Activated naive CD4-positive, alpha-beta T cell treated with anti-CD3 and anti-CD28 coated beads, Interleukin-2, amount 10 ng/mL, durations not matched to agents 7 days and 5 days (primary cell): Measurements from ENCODE around the gene SMCHD1.
"Not testable (repeated sequence)": the region's sequence is repeated elsewhere in the genome, so short reads cannot be mapped to it uniquely, and the experiment has no call there.

Experiments used
- CTCF ChIA-PET: fragments of 350-600 bp; sonication (Branson Sonifier 250); formaldehyde crosslinking; loops from one replicate; lab custom pipeline; 2021; ENCODE audit warnings: antibody characterized with exemption; lab: Charles Lee
- DNase-seq: peaks from one replicate; pipeline ENCODE4 v3.0.0-alpha.2; 2020
- H3K27ac Mint-ChIP-seq: one replicate; pipeline ENCODE4 v1.8.0; 2021; ENCODE audit warnings: mild to moderate bottlenecking, moderate library complexity, mixed read lengths
- H3K27me3 Mint-ChIP-seq: one replicate; pipeline ENCODE4 v1.8.0; 2021; ENCODE audit warnings: mild to moderate bottlenecking, mixed read lengths
- H3K36me3 Mint-ChIP-seq: one replicate; pipeline ENCODE4 v1.8.0; 2021; ENCODE audit warnings: mixed read lengths
- H3K4me1 Mint-ChIP-seq: one replicate; pipeline ENCODE4 v1.8.0; 2021; ENCODE audit warnings: mixed read lengths
- H3K4me3 Mint-ChIP-seq: one replicate; pipeline ENCODE4 v1.8.0; 2021; ENCODE audit warnings: mild to moderate bottlenecking, moderate library complexity, mixed read lengths
- H3K9me3 Mint-ChIP-seq: one replicate; pipeline ENCODE4 v1.8.0; 2021; ENCODE audit warnings: mixed read lengths

The SMCHD1 gene

DNA sequence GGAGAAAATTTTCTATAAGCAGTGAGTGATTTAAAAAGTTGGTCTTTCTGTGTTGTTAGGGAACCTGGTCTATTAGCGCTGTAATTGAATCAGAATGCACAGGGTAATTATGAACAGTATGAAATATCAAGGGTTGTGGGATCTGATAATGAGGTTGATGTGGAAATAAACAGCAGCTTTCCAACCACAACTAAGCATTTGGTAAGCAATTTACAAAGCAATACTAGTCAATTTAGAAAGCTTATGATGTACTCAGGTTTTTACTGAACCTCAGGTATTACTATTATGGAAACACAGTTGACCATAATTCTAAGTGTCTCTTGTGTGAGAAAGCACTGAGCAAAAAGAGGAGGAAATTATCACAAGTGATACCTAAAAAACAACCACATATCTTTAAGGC lies 11.0 kb upstream of the SMCHD1 start:
- no peaks in the 10 kb centered on the region for H3K27me3 Mint-ChIP-seq
- H3K9me3 Mint-ChIP-seq: no peaks in the 10 kb centered on the region
- H3K36me3 Mint-ChIP-seq: no peaks in the 10 kb centered on the region
- H3K4me3 Mint-ChIP-seq: no peak overlapping the region
- H3K4me1 Mint-ChIP-seq: peaks cover 16% of the 10 kb centered on the region
- no peak overlapping the region for H3K27ac Mint-ChIP-seq
- no peak for DNase-seq
- CTCF ChIA-PET: interaction anchor here (0.9 kb wide), 1 partner anchor 9 kb away, joined by 3 read pairs; no protein-coding TSS in a partner anchor

DNA sequence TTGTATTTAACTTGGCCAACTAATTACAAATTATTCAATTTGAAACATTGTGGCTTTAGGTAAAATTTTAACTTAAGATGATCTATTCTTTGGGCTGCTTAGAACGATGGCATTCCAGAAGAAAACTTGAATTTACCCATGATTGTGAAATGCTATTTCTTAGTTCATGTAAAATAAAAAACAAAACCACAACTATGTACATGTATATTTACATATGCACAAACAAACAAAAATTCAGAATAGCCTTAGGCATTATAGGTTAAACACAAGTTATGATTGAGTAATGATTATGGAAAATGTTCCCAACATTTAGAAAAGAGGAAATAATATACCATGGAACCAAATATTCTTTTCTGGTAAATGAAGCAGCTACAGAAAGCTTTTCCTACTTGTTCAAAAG lies 3.5 kb upstream of the SMCHD1 start:
- CTCF ChIA-PET: interaction anchor here (0.6 kb wide), 1 partner anchor 46 kb away, joined by 3 read pairs; no protein-coding TSS in a partner anchor
- no peaks in the 10 kb centered on the region for H3K9me3 Mint-ChIP-seq
- H3K27ac Mint-ChIP-seq: no peak overlapping the region
- H3K4me3 Mint-ChIP-seq: no peak overlapping the region
- peaks cover 35% of the 10 kb centered on the region for H3K4me1 Mint-ChIP-seq
- peaks cover 6% of the 10 kb centered on the region for H3K36me3 Mint-ChIP-seq
- no peaks in the 10 kb centered on the region for H3K27me3 Mint-ChIP-seq
- DNase-seq: no peak

DNA sequence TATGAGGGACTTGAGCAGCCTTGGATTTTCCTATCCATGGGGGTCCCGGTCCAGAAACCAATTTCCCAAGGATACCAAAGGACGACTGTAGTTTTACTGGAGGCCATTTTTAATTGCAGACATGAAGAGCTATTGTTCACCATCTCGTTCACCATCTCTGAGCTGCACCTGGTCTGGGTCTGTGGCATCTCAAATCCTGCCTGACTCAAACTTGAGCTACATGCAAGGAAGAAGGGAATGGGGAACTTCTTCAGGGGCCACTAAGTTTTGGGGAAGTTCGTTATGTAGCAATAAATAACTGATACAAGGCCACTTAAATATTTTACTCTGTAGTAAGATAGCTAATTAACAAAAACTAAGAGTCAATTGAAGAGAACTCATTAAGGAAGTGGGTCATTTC lies 2.1 kb upstream of the SMCHD1 start:
- CTCF ChIA-PET: interaction anchor here (0.8 kb wide), 1 partner anchor 8 kb away, joined by 3 read pairs; no protein-coding TSS in a partner anchor
- Mint-ChIP-seq H3K27ac (no peak overlapping the region), H3K36me3 (peaks cover 18% of the 10 kb centered on the region), H3K27me3 (no peaks in the 10 kb centered on the region), H3K9me3 (no peaks in the 10 kb centered on the region), H3K4me3 (no peak overlapping the region), H3K4me1 (peaks cover 42% of the 10 kb centered on the region)
- no peak for DNase-seq

DNA sequence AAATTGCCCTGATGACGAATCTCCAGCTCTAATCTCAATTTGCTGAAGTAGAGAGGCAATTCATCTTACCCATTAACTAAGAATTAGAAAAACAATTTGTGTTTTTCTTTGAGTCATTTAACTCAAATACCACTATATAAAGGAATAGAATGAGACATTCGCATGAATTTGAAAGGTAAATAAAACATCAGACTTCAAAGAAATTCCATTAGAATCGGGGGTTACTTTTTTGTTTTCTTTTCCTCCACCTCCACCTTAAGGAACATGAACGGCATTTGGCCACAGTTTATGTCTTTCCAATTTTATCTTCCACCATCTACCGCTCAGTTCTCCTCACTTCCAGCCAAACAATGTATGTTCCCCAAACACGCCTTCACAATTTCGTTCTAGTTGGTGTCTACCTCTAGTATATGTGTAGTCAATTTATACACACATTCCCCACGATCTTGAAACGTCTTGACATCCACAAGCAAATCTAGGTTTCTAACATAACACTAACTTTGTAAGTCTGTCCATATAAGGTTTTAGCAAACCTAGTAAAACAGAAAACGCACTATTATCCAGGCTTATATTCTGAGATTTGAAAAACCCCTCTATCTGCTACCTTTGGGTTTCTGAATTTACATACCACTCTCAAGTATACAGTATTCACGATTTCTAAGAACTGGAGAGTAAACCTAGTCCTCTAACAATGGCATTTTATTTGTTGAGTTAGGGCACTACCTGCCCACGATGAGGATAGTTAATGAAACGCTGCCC lies 1.2 kb upstream of the SMCHD1 start:
- H3K4me3 Mint-ChIP-seq: peak overlapping the region; percentile 91
- peaks cover 20% of the 10 kb centered on the region for H3K36me3 Mint-ChIP-seq
- no peak for DNase-seq
- CTCF ChIA-PET: interaction anchor here (0.8 kb wide), 1 partner anchor 9 kb away, joined by 3 read pairs; no protein-coding TSS in a partner anchor
- no peaks in the 10 kb centered on the region for H3K9me3 Mint-ChIP-seq
- H3K27me3 Mint-ChIP-seq: no peaks in the 10 kb centered on the region
- H3K27ac Mint-ChIP-seq: peak overlapping the region; percentile 98
- H3K4me1 Mint-ChIP-seq: peaks cover 46% of the 10 kb centered on the region

DNA sequence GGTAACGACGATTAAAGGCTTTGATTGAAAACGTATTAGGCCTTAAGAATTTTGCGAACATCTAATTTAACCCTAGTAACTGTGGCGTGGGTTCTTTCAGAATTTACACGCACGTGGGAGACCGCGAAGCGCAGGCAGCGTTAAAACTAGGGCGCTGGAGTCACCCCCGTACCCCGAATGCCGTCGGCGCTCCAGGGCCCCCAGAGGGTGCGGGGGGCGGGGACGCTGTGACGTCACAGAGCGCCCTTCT lies 673 bp upstream of the SMCHD1 start:
- DNase-seq: peak; percentile 82
- H3K27me3 Mint-ChIP-seq: no peaks in the 10 kb centered on the region
- H3K4me1 Mint-ChIP-seq: peaks cover 51% of the 10 kb centered on the region
- H3K27ac Mint-ChIP-seq: peak overlapping the region; percentile 98
- CTCF ChIA-PET: no interaction called here
- H3K4me3 Mint-ChIP-seq: peak overlapping the region; percentile 91
- no peaks in the 10 kb centered on the region for H3K9me3 Mint-ChIP-seq
- peaks cover 22% of the 10 kb centered on the region for H3K36me3 Mint-ChIP-seq

DNA sequence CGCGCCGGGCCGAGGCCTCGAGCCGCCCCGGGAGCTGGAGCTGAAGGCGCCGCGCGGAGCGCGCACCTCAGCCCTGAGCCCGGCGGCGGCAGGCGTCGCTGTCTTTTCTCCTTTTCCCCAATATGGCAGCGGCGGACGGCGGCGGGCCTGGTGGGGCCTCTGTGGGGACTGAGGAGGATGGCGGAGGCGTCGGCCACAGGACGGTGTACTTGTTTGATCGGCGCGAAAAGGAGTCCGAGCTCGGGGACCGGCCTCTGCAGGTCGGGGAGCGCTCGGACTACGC lies 369 bp downstream of the SMCHD1 start:
- Mint-ChIP-seq H3K4me1 (peaks cover 54% of the 10 kb centered on the region), H3K4me3 (peak overlapping the region; percentile 91), H3K9me3 (peaks cover 1% of the 10 kb centered on the region), H3K27me3 (no peaks in the 10 kb centered on the region), H3K27ac (peak overlapping the region; percentile 98), H3K36me3 (peaks cover 25% of the 10 kb centered on the region)
- CTCF ChIA-PET: interaction anchor here (1.0 to 2.0 kb wide), 3 partner anchors 19 to 73 kb away, joined by 3 to 9 read pairs (median 4); no protein-coding TSS in a partner anchor
- no peak for DNase-seq

DNA sequence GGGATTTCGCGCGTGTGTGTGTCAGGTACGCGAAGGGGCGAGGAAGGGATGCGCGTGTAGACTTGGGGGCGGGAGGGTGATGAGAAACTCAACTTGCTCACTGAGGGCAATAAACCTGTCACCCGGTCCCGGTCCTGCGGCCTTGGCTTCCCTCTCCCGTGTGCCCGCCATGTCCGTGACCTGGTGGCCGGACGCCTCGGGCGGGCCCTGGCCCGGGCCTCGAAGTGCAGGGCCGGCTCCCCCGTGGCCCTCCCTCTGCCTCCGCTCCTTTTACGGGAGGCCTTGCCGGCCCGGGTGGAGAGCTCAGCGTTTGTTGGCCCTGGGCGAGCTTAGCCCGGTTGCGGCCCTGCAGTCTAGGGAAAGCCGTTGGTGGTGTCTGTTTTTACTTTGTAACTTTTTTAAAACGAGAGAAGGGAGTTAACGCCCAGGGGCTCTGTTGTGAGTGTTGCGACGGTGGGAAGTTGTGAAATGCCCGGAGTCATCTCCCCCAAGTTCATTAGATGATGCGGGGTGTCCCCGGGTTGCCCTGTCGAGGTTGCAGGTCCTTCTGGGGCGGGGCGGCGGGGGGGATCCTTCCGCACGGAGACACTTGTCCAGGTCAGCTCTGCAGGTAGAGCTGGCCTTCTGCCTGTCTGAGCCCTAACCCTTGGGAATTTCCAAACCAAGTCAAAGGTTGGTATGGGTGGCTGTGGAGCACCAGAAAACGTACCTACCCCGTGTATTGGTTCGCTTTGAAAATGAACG lies 883 bp downstream of the SMCHD1 start:
- CTCF ChIA-PET: interaction anchor here (1.0 to 2.0 kb wide), 6 partner anchors 15 to 73 kb away, joined by 3 to 9 read pairs (median 4); no protein-coding TSS in a partner anchor
- peaks cover 28% of the 10 kb centered on the region for H3K36me3 Mint-ChIP-seq

DNA sequence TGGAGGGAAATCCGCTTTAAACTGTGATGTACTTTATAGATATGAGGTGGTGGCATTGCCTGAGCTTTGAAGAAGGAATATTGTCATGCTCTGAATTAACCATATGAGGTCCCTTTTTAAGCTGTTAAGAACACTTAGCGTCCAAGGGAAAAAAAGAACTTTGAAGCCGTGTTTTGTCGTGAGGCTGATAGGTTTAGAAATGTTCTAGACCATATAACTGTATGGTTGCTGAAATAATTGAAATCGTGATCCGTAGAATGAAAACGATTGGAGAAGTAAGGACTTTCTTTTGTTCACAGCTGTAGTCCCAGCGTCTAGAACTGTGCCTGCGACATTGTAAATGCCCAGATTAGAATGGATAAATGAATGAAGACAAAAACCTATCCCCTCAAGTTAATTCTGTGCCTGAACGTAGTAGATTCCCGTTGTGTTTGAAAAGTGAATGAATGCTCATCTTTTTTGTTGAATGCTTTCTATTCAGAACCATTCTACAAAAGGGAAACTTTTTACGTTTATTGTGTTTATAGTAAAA lies 1.5 kb downstream of the SMCHD1 start:
- CTCF ChIA-PET: interaction anchor here (1.0 to 2.0 kb wide), 6 partner anchors 15 to 74 kb away, joined by 3 to 9 read pairs (median 4); no protein-coding TSS in a partner anchor
- DNase-seq: no peak
- H3K9me3 Mint-ChIP-seq: peaks cover 3% of the 10 kb centered on the region
- H3K4me3 Mint-ChIP-seq: peak overlapping the region; percentile 91
- H3K27me3 Mint-ChIP-seq: no peaks in the 10 kb centered on the region
- H3K27ac Mint-ChIP-seq: peak overlapping the region; percentile 98
- H3K4me1 Mint-ChIP-seq: peaks cover 53% of the 10 kb centered on the region
- peaks cover 30% of the 10 kb centered on the region for H3K36me3 Mint-ChIP-seq

More for the DNA sequence above, 883 bp downstream of the SMCHD1 start:
- peaks cover 53% of the 10 kb centered on the region for H3K4me1 Mint-ChIP-seq
- no peaks in the 10 kb centered on the region for H3K27me3 Mint-ChIP-seq
- peak overlapping the region; percentile 98 for H3K27ac Mint-ChIP-seq
- DNase-seq: peak; percentile 69
- H3K9me3 Mint-ChIP-seq: peaks cover 3% of the 10 kb centered on the region
- H3K4me3 Mint-ChIP-seq: peak overlapping the region; percentile 91

DNA sequence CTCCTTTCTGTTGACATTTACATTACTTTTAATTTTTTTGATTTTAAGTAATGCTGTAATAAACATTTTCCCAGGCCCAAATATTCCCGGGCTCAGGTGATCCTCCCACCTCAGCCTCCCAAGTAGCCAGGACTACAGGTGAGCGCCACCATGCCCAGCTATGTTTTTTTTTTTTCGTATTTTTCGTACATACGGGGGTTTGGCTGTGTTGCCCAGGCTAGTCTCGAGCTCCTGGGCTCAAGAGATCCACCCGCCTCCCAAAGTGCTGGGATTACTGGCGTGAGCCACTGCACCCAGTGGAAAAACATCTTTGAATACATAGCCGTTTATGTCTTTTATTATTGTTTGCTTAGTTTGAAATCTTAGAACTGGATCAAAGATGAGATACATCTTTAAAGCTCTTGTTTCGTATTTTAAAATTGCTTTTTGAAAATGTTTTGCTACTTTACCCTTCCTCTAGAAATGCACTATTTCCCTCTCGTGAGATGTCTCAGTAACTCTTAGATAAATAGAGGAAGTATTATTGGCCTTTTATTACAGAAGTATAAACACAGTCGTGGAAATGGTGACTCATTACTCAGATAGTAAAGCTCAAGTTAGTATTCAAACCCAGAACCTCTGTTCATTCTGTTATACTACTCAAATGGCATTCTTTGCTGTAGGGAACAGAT lies 2.4 kb downstream of the SMCHD1 start:
- DNase-seq: no peak
- peaks cover 35% of the 10 kb centered on the region for H3K36me3 Mint-ChIP-seq

DNA sequence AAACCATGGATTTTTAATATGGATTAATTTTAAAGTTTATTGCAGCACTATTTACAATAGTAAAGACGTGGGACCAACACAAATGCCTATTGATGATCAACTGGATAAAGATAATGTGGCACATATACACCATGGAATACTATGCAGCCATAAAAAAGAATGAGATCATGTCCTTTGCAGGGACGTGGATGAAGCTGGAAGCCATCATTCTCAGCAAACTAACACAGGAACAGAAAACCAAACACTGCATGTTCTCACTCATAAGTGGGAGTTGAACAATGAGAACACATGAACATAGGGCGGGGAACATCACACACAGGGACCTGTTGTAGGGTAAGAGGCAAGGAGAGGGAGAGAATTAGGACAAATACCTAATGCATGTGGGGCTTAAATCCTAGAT lies 5.3 kb downstream of the SMCHD1 start:
- H3K4me3 Mint-ChIP-seq, H3K27me3 Mint-ChIP-seq, DNase-seq, H3K27ac Mint-ChIP-seq, H3K9me3 Mint-ChIP-seq, CTCF ChIA-PET: not testable (repeated sequence)
- Mint-ChIP-seq H3K4me1 (peaks cover 65% of the 10 kb centered on the region), H3K36me3 (peaks cover 55% of the 10 kb centered on the region)

More for the DNA sequence above, 2.4 kb downstream of the SMCHD1 start:
- H3K9me3 Mint-ChIP-seq: peaks cover 3% of the 10 kb centered on the region
- H3K4me3 Mint-ChIP-seq: peak overlapping the region; percentile 91
- H3K27ac Mint-ChIP-seq: peak overlapping the region; percentile 94
- CTCF ChIA-PET: interaction anchor here (0.7 to 1.4 kb wide), 2 partner anchors 21 to 69 kb away, joined by 3 to 6 read pairs; no protein-coding TSS in a partner anchor
- H3K27me3 Mint-ChIP-seq: no peaks in the 10 kb centered on the region
- peaks cover 56% of the 10 kb centered on the region for H3K4me1 Mint-ChIP-seq

DNA sequence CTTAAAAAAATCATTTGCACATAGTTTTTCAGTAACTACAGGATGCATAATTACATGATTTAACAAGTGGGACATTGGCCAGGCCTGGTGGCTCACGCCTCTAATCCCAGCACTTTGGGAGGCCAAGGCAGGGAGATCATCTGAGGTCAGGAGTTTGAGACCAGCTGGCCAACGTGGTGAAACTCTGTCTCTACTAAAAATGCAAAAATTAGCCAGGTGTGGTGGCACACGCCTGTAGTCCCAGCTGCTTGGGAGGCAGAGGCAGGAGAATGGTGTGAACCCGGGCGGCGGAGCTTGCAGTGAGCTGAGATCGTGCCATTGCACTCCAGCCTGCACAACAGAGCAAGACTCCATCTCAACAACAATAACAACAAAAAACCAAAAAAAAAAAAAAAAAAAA lies 6.8 kb downstream of the SMCHD1 start:
- H3K4me3 Mint-ChIP-seq, DNase-seq, H3K27me3 Mint-ChIP-seq, CTCF ChIA-PET, H3K9me3 Mint-ChIP-seq: not testable (repeated sequence)
- Mint-ChIP-seq H3K4me1 (peaks cover 74% of the 10 kb centered on the region), H3K36me3 (peaks cover 58% of the 10 kb centered on the region), H3K27ac (peak overlapping the region; percentile 52)

DNA sequence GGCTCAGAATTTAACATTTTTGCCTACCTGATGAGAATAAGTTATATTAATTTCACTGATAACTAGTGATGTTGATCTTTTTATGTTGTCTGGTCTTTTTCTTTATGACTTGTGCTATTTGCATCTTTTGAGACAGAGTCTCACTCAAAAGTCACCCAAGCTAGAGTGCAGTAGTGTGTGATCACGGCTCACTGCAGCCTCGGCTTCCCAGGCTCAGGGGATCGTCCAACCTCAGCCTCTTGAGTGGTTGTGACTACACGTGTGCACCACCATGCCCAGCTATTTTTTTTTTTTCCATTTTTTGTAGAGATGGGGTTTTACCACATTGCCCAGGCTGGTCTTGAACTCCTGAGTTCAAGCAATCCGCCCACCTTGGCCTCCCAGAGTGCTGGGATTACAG lies 7.5 kb downstream of the SMCHD1 start:
- Mint-ChIP-seq H3K27me3 (no peaks in the 10 kb centered on the region), H3K36me3 (peaks cover 55% of the 10 kb centered on the region), H3K9me3 (peaks cover 3% of the 10 kb centered on the region), H3K4me1 (peaks cover 73% of the 10 kb centered on the region), H3K4me3 (no peak overlapping the region), H3K27ac (no peak overlapping the region)
- DNase-seq: no peak
- CTCF ChIA-PET: no interaction called here

DNA sequence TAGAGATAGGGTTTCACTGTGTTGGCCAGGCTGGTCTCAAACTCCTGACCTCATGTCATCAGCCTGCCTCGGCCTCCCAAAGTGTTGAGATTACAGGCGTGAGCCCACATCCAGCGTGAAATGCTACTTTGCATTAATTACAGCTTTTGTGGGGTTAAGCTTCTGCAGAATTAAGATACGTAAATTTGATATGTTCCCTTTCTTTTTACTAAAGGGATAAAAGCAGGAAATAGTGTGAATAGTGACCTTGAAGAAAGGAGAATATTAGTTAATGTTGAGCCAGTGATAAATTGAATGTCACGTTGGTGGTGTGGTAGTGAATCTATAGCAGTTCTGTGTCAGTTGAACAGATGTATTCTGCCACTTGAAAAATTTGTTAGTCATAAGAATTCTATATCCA lies 16.9 kb downstream of the SMCHD1 start:
- Mint-ChIP-seq H3K36me3 (peaks cover 82% of the 10 kb centered on the region), H3K4me3 (no peak overlapping the region), H3K4me1 (peaks cover 42% of the 10 kb centered on the region), H3K27ac (peak overlapping the region; percentile 19), H3K27me3 (no peaks in the 10 kb centered on the region), H3K9me3 (no peaks in the 10 kb centered on the region)
- CTCF ChIA-PET: no interaction called here
- no peak for DNase-seq

DNA sequence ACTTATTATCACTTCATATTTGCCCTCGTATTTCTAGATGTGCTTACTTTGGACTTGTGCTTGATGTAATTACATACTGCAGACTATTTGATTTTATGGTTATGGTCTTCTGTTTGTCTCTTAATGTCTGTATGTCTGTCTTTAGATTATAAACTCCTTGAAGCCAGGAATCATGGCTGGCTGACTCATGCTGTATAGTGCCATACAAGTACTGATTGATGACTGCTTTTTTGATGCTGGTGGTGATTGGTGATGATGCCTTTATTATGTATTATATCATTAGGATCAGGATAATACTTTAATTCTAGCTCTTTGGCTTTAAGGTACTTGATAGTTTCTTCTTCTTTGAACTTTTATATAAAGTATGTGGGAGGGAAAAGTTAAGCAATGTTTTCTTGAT lies 17.3 kb downstream of the SMCHD1 start:
- Mint-ChIP-seq H3K9me3 (no peaks in the 10 kb centered on the region), H3K27me3 (no peaks in the 10 kb centered on the region), H3K4me1 (peaks cover 42% of the 10 kb centered on the region), H3K27ac (no peak overlapping the region), H3K4me3 (no peak overlapping the region), H3K36me3 (peaks cover 87% of the 10 kb centered on the region)
- CTCF ChIA-PET: no interaction called here
- no peak for DNase-seq
